HS-5 (cell line): ENCODE measurements around the gene AOPEP.

Experiments used
- DNase-seq: peaks from one replicate; pipeline ENCODE4 v3.0.0-alpha.2; 2012; ENCODE audit warnings: low read depth

The AOPEP gene

GRCh38 chr9:95084254-95084934 lies 357.9 kb downstream of the AOPEP start:
- no peak for DNase-seq

- DNase-seq: no peak
These were observed 358.7 kb downstream of the AOPEP start for GRCh38 chr9:95085036-95085770.

GRCh38 chr9:95085861-95086563 lies 359.5 kb downstream of the AOPEP start:
- DNase-seq: no peak

- DNase-seq: no peak
These were observed 360.1 kb downstream of the AOPEP start for GRCh38 chr9:95086564-95086955.

- DNase-seq: no peak
These were observed 361.3 kb downstream of the AOPEP start for GRCh38 chr9:95087659-95088242.

DNA sequence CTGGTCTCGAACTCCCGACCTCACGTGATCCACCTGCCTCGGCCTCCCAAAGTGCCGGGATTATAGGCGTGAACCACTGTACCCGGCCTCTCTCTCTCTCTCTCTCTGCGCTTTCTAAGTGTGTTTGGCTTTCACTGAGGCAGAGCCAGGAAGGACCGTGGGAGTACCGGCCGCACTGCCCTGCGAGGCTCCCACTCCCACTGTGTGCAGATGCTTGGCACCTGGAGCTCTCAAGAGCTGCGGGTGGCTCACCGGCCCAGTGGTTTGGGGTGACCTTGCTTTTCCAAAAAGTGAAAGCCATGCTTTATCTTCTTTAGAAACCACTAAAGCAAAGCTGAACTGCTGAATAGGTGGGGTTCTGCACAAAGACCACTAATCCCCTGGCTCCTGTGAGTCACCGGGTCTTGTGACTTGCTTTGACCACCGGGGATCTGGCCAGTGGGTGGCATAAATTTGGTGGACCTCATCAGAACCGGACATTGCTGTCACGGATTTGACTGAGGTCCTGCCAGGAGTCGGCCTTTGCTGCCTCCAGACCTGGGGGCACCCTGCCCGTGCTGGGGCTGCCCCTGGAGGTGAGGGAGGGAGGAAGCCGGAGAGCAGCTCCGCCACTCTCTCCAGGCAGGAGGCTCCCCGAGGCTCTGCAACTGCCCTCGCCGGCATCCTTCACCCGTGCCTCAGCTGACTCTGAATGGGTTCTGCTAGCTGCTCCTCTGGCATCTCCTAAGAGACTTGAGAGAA lies 362.1 kb downstream of the AOPEP start:
- DNase-seq: no peak

DNA sequence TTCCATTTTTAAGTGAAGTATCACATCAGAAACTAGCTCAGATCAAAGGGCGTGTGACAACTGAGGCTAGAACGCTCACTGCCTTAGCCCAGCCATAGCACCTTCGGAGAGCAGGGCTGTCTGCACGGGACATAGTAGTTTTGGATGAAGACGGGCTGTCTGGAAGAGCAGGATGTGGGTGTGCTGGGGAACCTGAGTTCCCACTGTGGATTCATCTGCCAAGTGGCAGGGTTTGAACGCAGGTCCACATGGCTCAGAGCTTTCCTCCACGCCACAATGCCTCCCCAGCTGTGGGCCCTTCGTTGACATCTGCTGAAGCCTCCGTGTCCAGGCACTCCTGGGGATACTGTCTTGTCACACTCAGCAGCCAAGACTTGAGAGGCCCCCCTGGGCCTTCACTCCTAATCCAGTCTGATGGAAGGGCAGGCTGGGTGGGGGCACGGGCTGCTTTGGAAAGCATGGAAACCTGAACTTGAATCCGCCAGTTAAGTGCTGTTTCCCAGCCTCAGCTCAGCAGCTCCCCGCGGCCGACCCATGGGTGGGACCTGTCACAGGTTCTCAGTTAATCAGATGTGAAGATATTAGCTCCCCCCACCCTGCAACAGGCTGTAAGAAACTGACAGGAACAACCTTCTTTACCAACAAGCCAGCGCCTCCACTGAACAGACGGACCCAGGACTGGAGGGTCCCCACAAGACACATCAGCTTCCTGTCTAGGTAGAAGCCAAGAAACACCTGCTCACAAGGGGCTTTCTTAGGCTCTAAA lies 362.9 kb downstream of the AOPEP start:
- no peak for DNase-seq

DNA sequence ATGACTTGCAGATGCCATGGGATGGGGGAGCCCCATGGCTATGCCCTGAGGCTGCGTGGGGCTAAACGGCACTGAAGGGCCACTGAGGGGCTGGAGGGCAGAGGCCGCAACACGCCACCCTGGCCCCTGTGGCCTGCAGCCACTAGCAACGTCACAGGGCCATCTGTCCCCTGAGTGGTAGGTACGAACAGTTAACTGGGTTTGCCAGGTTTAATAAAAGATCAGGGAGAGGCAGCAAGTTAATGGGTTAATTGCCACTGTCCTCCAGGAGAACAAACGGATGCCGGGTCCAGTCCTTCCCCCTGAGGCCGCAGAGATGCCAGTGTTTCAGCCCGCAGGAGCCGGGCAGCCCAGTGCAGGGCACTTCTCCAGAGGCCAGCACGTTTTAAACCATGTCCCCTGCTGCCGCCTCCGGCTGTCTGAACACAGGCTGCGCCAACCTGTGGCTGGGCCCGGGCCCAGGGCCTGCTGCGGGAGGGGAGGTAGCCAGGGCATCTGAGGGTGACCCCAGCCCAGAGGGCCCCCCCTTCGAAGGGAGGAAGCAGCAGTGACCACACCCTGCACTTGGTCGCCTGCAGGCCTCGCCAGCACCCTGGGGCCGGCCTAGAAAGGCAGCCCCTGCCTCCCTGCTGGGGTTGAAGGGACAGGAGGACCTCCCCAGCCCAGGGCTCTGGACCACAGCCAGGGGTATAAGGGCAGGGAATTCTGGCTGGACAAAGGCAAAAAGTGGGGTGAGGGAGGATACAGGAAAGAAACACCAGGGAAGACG lies 363.7 kb downstream of the AOPEP start:
- no peak for DNase-seq

DNA sequence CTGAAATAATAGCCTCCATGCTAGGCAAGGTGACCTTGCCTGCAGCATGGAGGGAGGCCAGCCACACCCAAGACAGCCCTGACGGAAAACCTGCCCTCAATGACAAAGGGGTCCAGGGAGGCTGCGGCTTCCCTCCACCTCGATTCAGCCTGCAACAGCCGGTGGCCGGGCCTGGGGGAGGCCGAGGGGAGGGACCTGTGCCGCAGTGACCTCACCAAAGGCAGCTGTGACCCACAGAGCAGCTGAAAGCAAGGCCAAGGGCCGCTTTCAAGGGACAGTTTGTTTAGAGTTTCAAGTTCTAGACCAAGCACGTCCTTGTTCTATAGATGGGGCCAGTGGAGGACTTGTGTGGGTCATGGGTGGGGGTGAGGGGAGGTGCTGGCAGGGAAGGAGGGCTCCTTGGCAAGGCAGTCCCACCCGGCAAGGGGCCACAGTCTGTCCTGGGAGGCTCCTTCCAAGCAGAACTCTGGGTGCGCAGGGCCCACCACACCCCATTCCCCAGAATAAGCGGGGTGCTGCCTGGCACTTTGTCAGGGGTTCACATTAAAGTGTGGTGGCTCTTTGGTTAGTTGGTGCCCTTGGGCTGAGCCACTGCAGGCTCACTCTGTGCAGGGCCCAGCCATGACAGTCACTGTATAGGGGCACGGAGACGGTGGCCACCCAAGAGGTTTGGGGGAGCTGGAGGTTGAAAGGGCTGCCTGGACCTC lies 364.5 kb downstream of the AOPEP start:
- no peak for DNase-seq

DNA sequence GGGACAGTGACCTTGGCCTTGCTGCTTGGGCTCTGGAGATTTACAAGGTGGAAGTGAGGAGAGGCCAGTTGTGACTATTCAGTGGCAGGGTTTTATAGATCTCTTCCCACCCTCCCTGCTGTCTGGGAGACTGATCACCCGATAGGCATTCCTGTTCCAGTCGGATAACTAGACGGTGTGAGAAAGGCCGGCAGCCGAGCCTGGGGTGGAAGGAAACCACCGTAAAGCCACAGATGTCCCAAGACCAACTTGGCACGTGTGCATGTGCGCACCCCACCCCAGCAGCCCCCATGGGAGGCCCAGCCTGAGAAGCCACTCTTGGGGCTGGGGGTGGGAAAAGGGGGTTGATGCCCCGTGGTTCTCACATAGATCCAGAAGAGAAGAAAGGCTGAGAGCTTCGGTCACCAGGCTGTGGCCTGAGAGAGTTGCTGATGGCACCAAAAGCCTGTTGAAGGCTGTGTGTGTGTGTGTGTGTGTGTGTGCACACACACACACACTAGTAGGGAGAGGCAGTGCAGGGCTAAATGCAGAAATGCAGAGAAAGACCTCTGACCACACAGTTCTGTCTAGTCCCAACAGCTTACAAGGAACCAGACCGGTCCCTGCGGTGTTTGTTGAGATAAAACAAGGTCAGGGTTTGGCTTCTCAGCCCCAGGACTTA lies 365.2 kb downstream of the AOPEP start:
- DNase-seq: no peak

GRCh38 chr9:95092262-95093072 lies 366.0 kb downstream of the AOPEP start:
- DNase-seq: no peak

GRCh38 chr9:95093586-95093985 lies 367.1 kb downstream of the AOPEP start:
- no peak for DNase-seq

- DNase-seq: no peak
These were observed 367.5 kb downstream of the AOPEP start for GRCh38 chr9:95094002-95094401.

GRCh38 chr9:95095641-95096355 lies 369.3 kb downstream of the AOPEP start:
- no peak for DNase-seq

DNA sequence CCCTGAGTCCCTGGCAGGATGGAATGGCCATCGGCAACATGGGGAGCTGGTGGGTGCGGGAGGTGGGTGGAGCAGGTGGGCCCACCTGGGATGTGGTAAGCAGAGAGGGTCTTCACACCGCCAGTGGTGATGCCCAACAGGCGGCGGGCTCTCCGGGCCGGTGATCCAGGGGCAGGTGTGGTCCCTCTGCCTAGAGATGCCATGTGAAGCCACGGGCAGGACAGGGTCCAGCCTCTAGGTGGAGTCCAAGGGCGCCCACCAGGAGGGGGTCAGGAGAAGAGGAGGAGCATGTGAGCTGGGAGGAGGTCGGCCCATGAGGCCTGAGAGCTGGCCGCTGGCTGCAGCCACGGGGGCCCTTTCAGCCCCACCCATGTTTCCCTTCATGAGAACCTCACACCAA lies 369.9 kb downstream of the AOPEP start:
- DNase-seq: no peak

DNA sequence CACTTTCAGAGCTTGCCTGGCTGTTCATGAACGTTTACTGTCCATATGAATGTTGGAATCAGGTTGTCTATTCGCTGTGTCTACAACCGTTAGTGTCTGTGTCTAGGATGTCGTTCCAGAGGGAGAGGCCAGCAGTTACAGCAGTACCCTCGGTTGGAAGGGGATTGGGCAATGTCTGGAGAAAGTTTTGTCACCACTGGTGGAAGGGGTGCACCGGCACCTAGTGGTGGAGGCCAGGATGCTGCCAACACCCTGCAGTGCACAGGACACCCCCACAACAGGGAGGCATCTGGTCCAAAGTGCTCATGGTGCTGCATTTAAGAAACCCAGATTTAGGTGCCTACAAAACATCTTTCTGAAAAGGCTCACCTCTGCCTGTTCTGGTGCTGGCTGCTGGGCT lies 370.3 kb downstream of the AOPEP start:
- DNase-seq: no peak

GRCh38 chr9:95097279-95097678 lies 370.8 kb downstream of the AOPEP start:
- no peak for DNase-seq

DNA sequence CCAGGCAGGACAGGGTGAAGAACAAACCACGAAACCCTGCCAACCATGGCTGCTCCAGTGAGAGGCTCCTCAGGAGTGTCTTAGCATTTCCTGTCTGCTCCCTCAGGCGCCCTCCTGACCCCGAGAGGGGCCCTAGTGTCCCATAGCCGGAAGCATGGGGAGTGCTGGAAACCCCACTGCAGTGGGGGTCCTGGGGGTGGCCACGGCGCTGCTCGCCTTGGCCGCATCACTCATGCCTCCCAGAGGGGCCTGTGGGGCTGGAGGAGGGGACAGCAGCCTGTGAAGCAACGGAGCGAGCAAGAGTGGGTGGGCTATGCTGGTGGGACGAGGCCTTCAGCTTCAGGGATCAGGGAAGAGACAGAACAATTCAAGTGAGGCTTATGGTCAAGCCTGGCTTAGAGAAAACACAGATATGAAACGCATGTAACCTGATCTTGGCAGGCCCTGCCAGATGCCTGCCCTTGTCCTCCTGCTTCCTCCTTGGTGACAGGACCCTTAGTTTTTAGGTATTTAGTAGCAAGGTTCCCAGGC lies 372.0 kb downstream of the AOPEP start:
- DNase-seq: no peak
